GM21515 (cell line): ENCODE results near the gene MS4A4E.
"Not testable (repeated sequence)": the region's sequence is repeated elsewhere in the genome, so short reads cannot be mapped to it uniquely, and the experiment has no call there.

Source experiments
- ATAC-seq: cut with Tn5 transposase; IDR thresholded peaks from one replicate; pipeline ENCODE4 v1.9.1; 2021; ENCODE audit not compliant: unreplicated experiment

MS4A4E gene

GRCh38 chr11:60242740-60243239 lies at the start of gene MS4A4E:
MS4A4E (minus strand) TSS chr11:60243137; CDS start chr11:60230055, 13,082 bp downstream.
- no peak for ATAC-seq

DNA sequence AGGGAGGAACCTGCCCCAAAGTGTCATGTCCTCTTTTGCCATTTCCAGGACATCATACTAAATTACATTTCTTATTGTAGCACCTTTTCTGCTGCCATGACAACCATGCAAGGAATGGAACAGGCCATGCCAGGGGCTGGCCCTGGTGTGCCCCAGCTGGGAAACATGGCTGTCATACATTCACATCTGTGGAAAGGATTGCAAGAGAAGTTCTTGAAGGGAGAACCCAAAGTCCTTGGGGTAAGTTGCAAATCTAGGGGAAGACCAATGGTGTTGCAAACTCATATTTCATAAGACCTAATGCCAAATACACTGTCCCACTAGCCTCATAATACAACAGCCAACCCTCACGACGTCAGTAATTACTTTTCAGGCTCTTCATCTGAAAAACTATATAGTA lies 49.2 kb upstream of the MS4A4E start:
- no peak for ATAC-seq

GRCh38 chr11:60288531-60288930 lies 45.6 kb upstream of the MS4A4E start:
- ATAC-seq = no peak

DNA sequence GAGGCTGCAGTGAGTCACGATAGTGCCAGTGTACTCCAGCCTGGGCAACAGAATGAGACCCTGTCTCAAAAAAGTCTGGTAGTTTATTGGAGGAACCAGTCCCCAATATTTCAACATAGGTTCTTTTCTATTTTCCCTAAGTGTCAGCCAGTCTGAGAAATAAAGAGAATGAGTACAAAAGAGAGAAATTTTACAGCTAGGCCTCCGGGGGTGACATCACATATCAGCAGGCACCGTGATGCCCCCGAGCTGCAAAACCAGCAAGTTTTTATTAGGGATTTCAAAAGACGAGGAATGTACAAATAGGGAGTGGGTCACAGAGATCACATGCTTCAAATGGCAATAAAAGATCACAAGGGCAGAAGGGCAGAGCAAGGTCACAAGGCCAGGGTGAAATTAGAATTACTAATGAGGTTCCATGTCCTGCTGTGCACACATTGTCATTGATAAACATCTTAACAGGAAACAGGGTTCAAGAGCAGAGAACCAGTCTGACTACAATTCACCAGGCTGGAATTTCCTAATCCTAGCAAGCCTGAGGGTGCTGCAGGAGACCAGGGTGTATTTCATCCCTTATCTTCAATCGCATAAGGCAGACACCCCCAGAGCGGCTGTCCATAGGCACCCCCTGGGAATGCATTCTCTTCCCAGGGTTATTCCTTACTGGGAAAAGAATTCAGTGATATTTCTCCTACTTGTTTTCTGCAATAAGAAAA lies 42.6 kb upstream of the MS4A4E start:
- not testable (repeated sequence) for ATAC-seq

DNA sequence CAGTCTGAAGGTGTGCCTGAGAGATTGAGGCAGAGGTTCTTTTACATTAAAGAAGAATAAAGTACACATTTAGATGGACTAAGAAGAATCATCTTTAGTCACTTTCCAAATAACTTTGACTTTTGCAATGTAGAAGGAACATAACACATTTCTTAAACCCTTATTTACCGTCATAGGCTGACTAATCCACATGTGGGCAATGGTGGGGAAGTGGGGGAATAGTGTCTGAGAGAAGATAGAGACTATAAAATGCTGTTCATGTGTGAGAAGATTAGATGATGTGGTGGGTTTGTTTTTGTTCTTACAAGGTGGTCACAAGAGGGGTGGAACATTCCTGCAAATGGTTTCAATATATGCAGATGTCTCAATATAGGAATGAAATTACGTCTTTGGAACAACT lies 39.3 kb upstream of the MS4A4E start:
- no peak for ATAC-seq

- ATAC-seq = no peak
These were observed 38.5 kb upstream of the MS4A4E start for GRCh38 chr11:60281485-60281884.

GRCh38 chr11:60280412-60280811 lies 37.5 kb upstream of the MS4A4E start, which contains the start of gene MS4A4A:
MS4A4A (plus strand) TSS chr11:60280666; CDS start chr11:60280676, 10 bp downstream.
- no peak for ATAC-seq

DNA sequence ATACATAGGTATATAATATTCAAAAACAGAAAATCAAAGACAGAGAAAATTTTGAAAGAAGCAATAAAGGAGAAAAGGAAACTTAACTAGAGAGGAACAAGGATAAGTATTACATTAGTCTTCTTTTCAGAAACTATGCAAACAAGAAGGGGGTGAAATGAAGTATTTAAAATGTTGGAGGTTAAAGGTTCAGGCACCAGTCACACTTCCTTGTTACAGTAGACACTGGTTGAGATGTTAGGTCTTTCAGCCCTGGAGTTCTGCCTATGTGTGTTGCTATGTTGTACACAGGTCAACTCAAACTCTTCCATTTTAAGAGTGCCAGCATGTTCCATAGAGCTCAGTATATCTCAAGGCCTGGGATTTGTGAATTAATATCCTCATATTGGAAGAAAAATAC lies 31.5 kb upstream of the MS4A4E start:
- no peak for ATAC-seq

DNA sequence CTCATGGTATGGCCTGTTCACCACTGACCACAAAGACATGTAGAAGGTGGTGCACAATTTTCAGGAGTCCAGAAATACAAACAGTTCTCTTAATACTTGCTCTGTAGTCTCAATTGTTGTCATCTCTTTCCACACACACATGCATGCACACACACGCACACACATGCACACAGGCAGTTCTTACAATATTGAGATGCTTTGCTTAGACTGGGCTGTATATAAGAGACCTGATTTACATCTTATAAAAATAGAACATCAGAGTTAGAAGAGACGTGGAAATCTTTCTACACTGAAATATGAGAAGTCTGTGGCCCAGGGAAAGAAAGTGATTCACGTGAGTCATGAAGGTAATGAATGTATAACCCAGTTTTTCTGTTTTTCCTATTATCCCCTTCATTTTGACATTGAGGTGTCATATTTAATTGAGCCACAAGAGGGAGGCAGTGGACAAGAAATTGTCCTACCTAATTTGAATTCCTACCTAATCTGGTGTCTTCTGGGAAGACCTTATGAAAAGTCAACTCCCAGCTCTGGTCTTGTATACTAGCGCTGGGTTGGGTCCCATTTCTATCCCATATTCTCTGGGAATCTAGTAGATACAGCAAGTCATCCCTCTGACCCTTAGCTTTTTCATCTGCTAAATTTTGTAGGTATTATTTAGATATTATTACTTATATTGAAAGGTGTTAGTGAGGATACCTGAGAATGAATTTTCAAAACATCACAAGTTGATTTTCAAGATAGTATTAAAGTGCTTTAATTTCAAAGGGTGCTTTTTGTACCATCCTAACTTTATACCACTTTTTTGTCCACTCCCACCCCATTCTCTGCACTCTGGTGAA lies 22.7 kb upstream of the MS4A4E start:
- no peak for ATAC-seq

DNA sequence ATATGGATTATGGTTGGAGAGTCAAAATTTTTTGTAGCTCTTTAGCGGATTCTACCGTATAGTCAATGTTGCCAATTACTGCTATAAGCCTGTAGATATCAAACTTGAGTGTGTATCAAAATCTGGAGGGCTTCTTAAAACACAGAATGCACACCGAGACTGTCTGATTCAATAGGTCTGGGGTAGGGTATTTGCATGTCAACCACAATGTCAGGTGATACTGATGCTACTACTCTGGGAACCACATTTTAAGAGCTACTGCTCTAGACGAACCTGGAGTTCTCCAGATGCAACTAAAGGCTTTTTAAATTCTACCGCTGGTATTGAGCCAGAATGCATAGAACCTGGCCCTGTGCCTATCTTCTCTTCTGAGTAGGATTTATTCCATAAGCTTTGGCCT lies 21.7 kb upstream of the MS4A4E start:
- ATAC-seq = no peak

- ATAC-seq = no peak
These were observed 20.5 kb upstream of the MS4A4E start for GRCh38 chr11:60263402-60263801.

- no peak for ATAC-seq
These were observed 18.1 kb upstream of the MS4A4E start for GRCh38 chr11:60261014-60261413.

GRCh38 chr11:60257956-60258722 lies 15.2 kb upstream of the MS4A4E start:
- no peak for ATAC-seq

GRCh38 chr11:60252213-60253108 lies 9.5 kb upstream of the MS4A4E start:
- ATAC-seq = no peak

GRCh38 chr11:60251485-60252212 lies 8.7 kb upstream of the MS4A4E start:
- ATAC-seq = no peak

DNA sequence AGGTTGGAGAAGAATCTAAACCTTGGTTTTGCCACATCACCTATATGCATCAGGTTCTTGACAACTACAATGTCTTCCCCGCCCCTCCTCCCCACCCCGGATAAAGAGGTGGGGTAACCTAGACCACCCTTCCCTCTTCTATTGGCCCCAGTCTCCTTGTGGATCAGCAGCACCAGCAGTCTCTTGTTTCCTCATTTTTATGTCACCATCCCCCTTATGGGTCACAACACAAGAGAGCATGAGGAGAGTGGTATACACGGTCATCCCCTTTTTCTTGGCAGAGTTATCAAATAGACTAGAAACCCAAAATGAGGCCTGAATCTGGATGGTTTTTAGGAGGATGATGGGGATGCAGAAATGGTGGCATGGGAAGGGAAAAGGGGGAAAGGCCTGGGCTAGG lies 1.2 kb downstream of the MS4A4E start:
- no peak for ATAC-seq

DNA sequence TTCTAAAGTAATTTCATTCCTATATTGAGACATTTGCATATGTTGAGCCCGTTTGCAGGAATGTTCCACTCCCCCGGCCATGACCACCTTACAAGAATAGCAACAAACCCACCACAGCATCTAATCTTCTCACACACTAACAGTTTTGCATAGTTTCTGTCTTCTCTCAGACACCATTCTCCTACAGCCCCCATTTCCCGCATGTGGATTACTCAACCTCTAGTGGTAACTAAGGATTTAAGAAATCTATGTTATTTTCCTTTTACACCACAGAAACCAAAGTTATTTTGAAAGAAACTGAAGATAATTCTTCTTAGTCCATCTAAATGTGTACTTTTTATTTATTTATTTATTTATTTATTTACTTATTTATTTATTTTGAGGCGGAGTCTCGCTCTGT lies 2.3 kb downstream of the MS4A4E start:
- ATAC-seq = no peak

DNA sequence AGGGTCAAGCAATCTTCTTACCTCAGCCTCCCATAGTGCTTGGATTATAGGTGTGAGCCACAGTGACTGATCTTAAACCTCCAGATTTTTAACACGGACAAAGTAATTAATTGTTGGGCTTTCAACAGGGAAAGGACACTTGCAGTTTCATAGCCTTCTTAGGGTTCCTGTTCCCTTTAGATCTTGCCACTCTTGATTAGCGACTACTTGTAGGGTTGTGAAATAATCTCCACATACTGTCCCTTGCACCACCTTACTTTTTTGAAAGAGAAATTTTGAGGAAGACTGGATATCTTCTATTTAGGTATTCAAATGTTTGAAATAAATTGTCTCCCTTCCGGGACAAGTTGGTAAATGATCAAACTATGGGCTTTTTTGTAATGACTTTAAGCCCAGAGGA lies 7.6 kb downstream of the MS4A4E start:
- ATAC-seq = no peak

DNA sequence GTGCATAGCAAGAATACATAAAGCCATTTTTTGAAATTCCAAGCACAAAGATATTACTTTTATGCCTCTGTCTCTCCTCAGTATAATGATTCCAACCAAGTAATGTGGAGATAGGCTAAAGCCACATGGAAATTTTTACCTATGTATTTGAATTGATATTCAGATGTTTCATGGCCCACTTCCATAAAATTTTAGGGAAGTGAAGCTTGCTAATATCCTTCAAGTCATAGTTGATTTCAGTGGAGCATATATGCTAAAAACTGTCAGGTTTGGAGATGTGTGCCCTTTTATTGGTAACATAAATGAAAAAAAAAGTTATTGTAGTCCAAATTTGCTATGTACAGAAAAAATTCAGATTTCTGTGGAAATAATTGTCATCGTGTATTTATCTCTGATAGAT lies 12.3 kb downstream of the MS4A4E start:
- no peak for ATAC-seq

GRCh38 chr11:60222141-60222540 lies 20.8 kb downstream of the MS4A4E start:
- no peak for ATAC-seq
